Tibial nerve (tissue), 4 donors: ENCODE measurements around the gene FAM53C.

Experiments used
- EP300 ChIP-seq, 2 donors: sonication (generic); formaldehyde crosslinking; IDR thresholded peaks; one replicate each; pipeline ENCODE4 v1.6.1; 2017; ENCODE audit warnings: antibody characterized with exemption in 2 of 2, mild to moderate bottlenecking in 1 of 2
- POLR2A ChIP-seq, 2 donors: fragments of 450-650 bp; IDR thresholded peaks; one replicate each; pipeline ENCODE4 v1.6.1; 2017; ENCODE audit warnings: antibody characterized with exemption in 2 of 2, mild to moderate bottlenecking in 2 of 2, moderate library complexity in 2 of 2
- TF ChIP-seq, protein P1 (sequence below), 5 experiments: fragments of 200-600 bp in 3 of 5; fragments of 450-650 bp in 2 of 5; sonication (generic) in 3 of 5; IDR thresholded peaks; one replicate each; pipeline ENCODE4 v1.5.1; 2016 to 2019; ENCODE audit warnings: antibody characterized with exemption in 5 of 5, mild to moderate bottlenecking in 3 of 5, moderate library complexity in 2 of 5

DNA sequence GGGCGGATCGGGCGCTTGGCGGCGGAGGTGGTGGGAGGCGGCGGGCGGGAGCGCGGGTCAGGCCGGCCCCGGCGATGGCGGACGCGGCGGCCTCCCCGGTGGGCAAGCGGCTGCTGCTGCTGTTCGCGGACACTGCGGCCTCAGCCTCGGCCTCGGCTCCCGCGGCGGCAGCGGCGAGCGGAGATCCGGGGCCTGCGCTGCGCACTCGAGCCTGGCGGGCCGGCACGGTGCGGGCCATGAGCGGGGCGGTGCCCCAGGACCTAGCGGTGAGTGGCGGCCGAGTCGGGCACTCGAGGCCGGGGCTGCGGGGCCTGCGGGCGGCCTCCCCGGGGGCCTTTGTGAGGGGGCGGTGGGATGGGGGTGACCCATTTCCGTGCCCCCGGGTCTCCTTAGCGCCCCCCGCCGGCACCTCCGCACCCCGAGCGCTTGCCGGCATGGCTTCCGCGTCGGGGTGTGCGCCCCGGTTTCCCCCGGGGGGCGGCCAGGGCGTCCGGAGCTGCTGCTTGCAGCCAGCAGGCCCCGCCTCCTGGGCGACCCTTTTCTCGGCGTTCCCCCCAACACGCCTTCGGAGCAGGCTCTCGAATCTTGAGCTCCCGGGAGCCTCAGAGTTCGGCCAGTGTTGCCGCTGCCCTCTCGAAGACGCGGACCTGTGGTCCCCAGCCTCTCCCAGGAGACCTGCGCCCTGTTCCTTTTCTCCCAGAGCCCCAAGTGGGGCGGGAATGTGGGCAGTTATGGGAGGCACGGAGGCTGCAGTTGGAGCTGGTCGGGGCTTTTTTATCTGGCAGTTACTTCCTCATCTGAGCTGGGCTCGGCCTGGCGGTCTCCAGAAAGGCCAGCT lies 14.9 kb downstream of the FAM53C start:
- TF ChIP-seq, protein P1, sequence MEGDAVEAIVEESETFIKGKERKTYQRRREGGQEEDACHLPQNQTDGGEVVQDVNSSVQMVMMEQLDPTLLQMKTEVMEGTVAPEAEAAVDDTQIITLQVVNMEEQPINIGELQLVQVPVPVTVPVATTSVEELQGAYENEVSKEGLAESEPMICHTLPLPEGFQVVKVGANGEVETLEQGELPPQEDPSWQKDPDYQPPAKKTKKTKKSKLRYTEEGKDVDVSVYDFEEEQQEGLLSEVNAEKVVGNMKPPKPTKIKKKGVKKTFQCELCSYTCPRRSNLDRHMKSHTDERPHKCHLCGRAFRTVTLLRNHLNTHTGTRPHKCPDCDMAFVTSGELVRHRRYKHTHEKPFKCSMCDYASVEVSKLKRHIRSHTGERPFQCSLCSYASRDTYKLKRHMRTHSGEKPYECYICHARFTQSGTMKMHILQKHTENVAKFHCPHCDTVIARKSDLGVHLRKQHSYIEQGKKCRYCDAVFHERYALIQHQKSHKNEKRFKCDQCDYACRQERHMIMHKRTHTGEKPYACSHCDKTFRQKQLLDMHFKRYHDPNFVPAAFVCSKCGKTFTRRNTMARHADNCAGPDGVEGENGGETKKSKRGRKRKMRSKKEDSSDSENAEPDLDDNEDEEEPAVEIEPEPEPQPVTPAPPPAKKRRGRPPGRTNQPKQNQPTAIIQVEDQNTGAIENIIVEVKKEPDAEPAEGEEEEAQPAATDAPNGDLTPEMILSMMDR (IDR thresholded peaks at IDR 0.05) = peak in 3 of 5 experiments; percentile 27 to 51 (median 45)
- TF ChIP-seq POLR2A (IDR thresholded peaks at IDR 0.05) (no peak), EP300 (IDR thresholded peaks at IDR 0.05) (peak in 1 of 2 donors; percentile 58)
